WTC11 (cell line): Measurements from ENCODE around the gene ERVV-1. TPM values are rescaled to one million over a fixed set of nuclear protein-coding genes. Genes with fewer than 3 reads are reported as not detected.

Experiments used
- ATAC-seq: fragments of 200-7000 bp; cut with Tn5 transposase; 2 replicates; pipeline ENCODE4 v1.10.0; 2021; ENCODE audit warnings: mild to moderate bottlenecking, moderate library complexity
- CTCF ChIA-PET: fragments of 300-600 bp; sonication (Branson Sonifier 250); formaldehyde crosslinking; loops from one replicate; lab custom pipeline; 2021; ENCODE audit warnings: antibody characterized with exemption; lab: Charles Lee
- POLR2A ChIA-PET: fragments of 350-600 bp; sonication (Branson Sonifier 250); formaldehyde crosslinking; loops from one replicate; lab custom pipeline; 2021; ENCODE audit warnings: antibody characterized with exemption; lab: Charles Lee
- DNase-seq: peaks from one replicate; pipeline ENCODE4 v3.0.0; 2021; ENCODE audit warnings: low spot score
- H3K27ac Mint-ChIP-seq: 2 replicates; pipeline ENCODE4 v1.8.0; 2021; ENCODE audit warnings: mixed read lengths
- H3K27me3 Mint-ChIP-seq: 2 replicates; pipeline ENCODE4 v1.8.0; 2021; ENCODE audit warnings: low read depth, mild to moderate bottlenecking, moderate library complexity, mixed read lengths
- H3K36me3 Mint-ChIP-seq: 2 replicates; pipeline ENCODE4 v1.8.0; 2021; ENCODE audit warnings: mixed read lengths
- H3K4me1 Mint-ChIP-seq: 2 replicates; pipeline ENCODE4 v1.8.0; 2022; ENCODE audit warnings: mixed read lengths
- H3K4me3 Mint-ChIP-seq: 2 replicates; pipeline ENCODE4 v1.8.0; 2021; ENCODE audit warnings: mild to moderate bottlenecking, moderate library complexity, mixed read lengths
- H3K9me3 Mint-ChIP-seq: 2 replicates; pipeline ENCODE4 v1.8.0; 2021; ENCODE audit warnings: mixed read lengths
- ESRRA ChIP-seq: sonication (generic); formaldehyde crosslinking; IDR thresholded peaks from 2 replicates; pipeline ENCODE4 v1.8.1; 2022; ENCODE audit warnings: mild to moderate bottlenecking, missing genetic modification reagents, borderline replicate concordance
- FOXP1 ChIP-seq: sonication (generic); formaldehyde crosslinking; IDR thresholded peaks from 2 replicates; pipeline ENCODE4 v1.8.0; 2022; ENCODE audit warnings: missing genetic modification reagents, mild to moderate bottlenecking, moderate library complexity, borderline replicate concordance
- HMGXB4 ChIP-seq: sonication (generic); formaldehyde crosslinking; IDR thresholded peaks from 2 replicates; pipeline ENCODE4 v1.8.1; 2023; ENCODE audit warnings: mild to moderate bottlenecking, moderate library complexity, missing genetic modification reagents
- KAT7 ChIP-seq: sonication (generic); formaldehyde crosslinking; IDR thresholded peaks from 2 replicates; pipeline ENCODE4 v1.8.1; 2023; ENCODE audit warnings: missing genetic modification reagents, mild to moderate bottlenecking, borderline replicate concordance
- NR2C2 ChIP-seq: sonication (generic); formaldehyde crosslinking; IDR thresholded peaks from 2 replicates; pipeline ENCODE4 v1.8.0; 2022; ENCODE audit warnings: mild to moderate bottlenecking, missing genetic modification reagents
- SOX15 ChIP-seq: fragments of 250-450 bp; sonication (Bioruptor Pico); IDR thresholded peaks from 2 replicates; pipeline ENCODE4 v1.9.0; 2021; ENCODE audit warnings: mild to moderate bottlenecking
- SP1 ChIP-seq: sonication (generic); formaldehyde crosslinking; conservative IDR thresholded peaks from 2 replicates; pipeline ENCODE4 v1.8.1; 2022; ENCODE audit warnings: missing genetic modification reagents
- TP53 ChIP-seq: sonication (generic); formaldehyde crosslinking; IDR thresholded peaks from 2 replicates; pipeline ENCODE4 v1.8.1; 2023; ENCODE audit warnings: mild to moderate bottlenecking, missing genetic modification reagents
- ZBTB21 ChIP-seq: sonication (generic); formaldehyde crosslinking; IDR thresholded peaks from 2 replicates; pipeline ENCODE4 v1.8.1; 2023; ENCODE audit warnings: mild to moderate bottlenecking, missing genetic modification reagents, borderline replicate concordance
- ZNF232 ChIP-seq: sonication (generic); formaldehyde crosslinking; IDR thresholded peaks from 2 replicates; pipeline ENCODE4 v1.8.0; 2022; ENCODE audit warnings: mild to moderate bottlenecking, missing genetic modification reagents
- ZNF317 ChIP-seq: sonication (generic); formaldehyde crosslinking; IDR thresholded peaks from 2 replicates; pipeline ENCODE4 v1.8.1; 2023; ENCODE audit warnings: low read depth, mild to moderate bottlenecking, moderate library complexity, missing genetic modification reagents, borderline replicate concordance
- total RNA-seq: library from RNA; stranded (reverse); gene quantifications from 3 replicates; pipeline ENCODE4 v1.2.3, GENCODE V29; 2021
- TF ChIP-seq, protein P1 (sequence below): sonication (generic); formaldehyde crosslinking; IDR thresholded peaks from 2 replicates; pipeline ENCODE4 v1.8.0; 2023; ENCODE audit warnings: missing genetic modification reagents
- TF ChIP-seq, protein P2 (sequence below): fragments of 250-450 bp; sonication (Bioruptor Pico); conservative IDR thresholded peaks from 2 replicates; pipeline ENCODE4 v1.9.0; 2021; ENCODE audit warnings: mild to moderate bottlenecking
- TF ChIP-seq, protein P3 (sequence below): sonication (generic); formaldehyde crosslinking; IDR thresholded peaks from 2 replicates; pipeline ENCODE4 v1.8.1; 2023; ENCODE audit warnings: mild to moderate bottlenecking, missing genetic modification reagents
- TF ChIP-seq, protein P4 (sequence below): sonication (generic); formaldehyde crosslinking; IDR thresholded peaks from 2 replicates; pipeline ENCODE4 v1.8.0; 2022; ENCODE audit warnings: mild to moderate bottlenecking, missing genetic modification reagents

Gene ERVV-1
- total RNA-seq, 1 experiment from 2014 or later, result not detected

GRCh38 chr19:53004242-53004641 lies 9.5 kb upstream of the ERVV-1 start (continued):
- TF ChIP-seq ZNF317 (CRISPR knock-in tag) (no peak), SP1 (CRISPR knock-in tag) (no peak), ZNF232 (CRISPR knock-in tag) (no peak), FOXP1 (CRISPR knock-in tag) (no peak), KAT7 (CRISPR knock-in tag) (no peak)
- TF ChIP-seq, protein P1, sequence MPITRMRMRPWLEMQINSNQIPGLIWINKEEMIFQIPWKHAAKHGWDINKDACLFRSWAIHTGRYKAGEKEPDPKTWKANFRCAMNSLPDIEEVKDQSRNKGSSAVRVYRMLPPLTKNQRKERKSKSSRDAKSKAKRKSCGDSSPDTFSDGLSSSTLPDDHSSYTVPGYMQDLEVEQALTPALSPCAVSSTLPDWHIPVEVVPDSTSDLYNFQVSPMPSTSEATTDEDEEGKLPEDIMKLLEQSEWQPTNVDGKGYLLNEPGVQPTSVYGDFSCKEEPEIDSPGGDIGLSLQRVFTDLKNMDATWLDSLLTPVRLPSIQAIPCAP, result no peak

DNA sequence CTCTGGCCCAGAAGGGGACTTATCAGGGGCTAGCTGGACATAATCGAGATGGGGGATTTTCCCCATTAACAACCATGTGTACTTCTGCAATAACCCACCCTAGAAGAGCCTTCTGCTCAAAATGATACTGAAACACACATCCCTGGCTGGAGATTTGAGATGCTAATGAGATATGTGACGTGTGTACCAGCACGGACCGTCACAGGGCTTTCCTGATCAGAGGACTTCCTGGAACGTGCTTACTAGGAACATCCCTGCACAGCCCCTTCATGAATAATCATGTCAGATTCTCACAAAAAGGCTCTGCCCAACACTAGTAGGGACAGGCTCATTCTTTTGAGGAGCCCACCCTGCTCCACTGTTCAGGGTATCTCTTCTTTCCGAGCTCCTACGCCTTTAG lies 6.5 kb upstream of the ERVV-1 start:
- no peak for TF ChIP-seq SOX15 (CRISPR knock-in tag)
- TF ChIP-seq, protein P1, result no peak
- TF ChIP-seq ZBTB21, result no peak
- TF ChIP-seq, protein P2, sequence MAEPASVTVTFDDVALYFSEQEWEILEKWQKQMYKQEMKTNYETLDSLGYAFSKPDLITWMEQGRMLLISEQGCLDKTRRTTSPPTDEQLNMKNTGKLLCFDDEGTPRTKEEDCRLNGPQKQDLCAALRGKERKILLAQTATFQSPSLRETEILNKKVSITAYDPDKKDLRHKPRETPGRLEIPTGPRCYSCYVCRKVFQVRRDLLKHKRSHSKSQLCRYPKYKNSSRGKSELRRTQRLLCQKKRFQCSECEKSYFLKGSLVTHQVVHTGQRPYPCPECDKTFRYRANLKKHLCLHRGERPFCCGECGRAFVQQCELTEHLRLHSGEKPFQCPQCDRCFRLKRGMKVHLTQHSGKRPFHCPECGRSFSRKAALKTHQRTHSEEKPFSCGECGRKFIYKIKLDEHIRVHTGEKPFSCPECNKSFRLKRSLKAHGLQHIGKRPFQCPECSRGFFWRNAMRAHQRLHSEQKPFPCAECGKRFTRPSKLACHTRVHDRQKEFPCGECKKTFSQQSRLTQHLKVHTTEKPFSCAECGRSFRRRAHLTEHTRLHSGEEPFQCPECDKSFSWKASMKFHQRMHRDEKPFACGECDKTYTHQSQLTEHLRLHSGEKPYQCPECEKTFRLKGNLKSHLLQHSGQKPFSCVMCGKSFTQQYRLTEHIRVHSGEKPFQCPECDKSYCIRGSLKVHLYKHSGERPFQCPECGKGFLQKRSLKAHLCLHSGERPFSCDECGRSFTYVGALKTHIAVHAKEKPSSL, result no peak
- TF ChIP-seq NR2C2 (CRISPR knock-in tag), result no peak
- Mint-ChIP-seq H3K27me3 (peaks cover 19% of the 10 kb centered on the region), H3K9me3 (no peaks in the 10 kb centered on the region), H3K36me3 (no peaks in the 10 kb centered on the region), H3K4me3 (no peak overlapping the region), H3K4me1 (peaks cover 15% of the 10 kb centered on the region), H3K27ac (no peak overlapping the region)
- POLR2A ChIA-PET, result no interaction called here
- ATAC-seq (no peak), DNase-seq (no peak)
- CTCF ChIA-PET, result interaction anchor here (0.6 kb wide), 1 partner anchor 14 kb away, joined by 4 read pairs; no protein-coding TSS in a partner anchor

DNA sequence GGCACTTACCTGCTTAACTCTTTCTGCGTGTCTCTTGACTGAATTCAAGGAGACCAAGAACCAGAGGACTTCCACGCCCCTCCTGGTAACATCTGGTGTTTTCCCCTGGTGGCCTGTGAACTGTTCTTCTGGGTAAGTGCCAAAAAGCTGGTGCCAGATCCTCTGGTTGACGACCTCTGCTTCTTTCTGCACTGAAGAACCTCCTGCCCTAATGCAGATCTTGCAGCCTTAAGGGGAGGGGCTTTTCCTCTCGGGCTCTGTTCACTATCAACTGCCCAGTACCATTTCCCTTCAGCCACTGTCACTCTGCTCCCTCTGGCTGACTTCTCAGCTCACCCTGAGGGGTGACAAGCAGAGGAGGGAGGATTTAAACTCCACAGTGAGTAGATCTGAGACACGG lies 6.1 kb upstream of the ERVV-1 start:
- no peak for DNase-seq
- H3K27ac Mint-ChIP-seq, result no peak overlapping the region
- TF ChIP-seq, protein P3, sequence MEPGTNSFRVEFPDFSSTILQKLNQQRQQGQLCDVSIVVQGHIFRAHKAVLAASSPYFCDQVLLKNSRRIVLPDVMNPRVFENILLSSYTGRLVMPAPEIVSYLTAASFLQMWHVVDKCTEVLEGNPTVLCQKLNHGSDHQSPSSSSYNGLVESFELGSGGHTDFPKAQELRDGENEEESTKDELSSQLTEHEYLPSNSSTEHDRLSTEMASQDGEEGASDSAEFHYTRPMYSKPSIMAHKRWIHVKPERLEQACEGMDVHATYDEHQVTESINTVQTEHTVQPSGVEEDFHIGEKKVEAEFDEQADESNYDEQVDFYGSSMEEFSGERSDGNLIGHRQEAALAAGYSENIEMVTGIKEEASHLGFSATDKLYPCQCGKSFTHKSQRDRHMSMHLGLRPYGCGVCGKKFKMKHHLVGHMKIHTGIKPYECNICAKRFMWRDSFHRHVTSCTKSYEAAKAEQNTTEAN (CRISPR knock-in tag), result no peak
- no peak for TF ChIP-seq TP53
- peaks cover 12% of the 10 kb centered on the region for H3K4me1 Mint-ChIP-seq
- H3K36me3 Mint-ChIP-seq, result no peaks in the 10 kb centered on the region
- H3K4me3 Mint-ChIP-seq, result no peak overlapping the region
- ChIA-PET CTCF (interaction anchor here (0.6 kb wide), 1 partner anchor 15 kb away, joined by 4 read pairs; no protein-coding TSS in a partner anchor), POLR2A (no interaction called here)
- peaks cover 19% of the 10 kb centered on the region for H3K27me3 Mint-ChIP-seq
- no peak for ATAC-seq
- H3K9me3 Mint-ChIP-seq, result no peaks in the 10 kb centered on the region

DNA sequence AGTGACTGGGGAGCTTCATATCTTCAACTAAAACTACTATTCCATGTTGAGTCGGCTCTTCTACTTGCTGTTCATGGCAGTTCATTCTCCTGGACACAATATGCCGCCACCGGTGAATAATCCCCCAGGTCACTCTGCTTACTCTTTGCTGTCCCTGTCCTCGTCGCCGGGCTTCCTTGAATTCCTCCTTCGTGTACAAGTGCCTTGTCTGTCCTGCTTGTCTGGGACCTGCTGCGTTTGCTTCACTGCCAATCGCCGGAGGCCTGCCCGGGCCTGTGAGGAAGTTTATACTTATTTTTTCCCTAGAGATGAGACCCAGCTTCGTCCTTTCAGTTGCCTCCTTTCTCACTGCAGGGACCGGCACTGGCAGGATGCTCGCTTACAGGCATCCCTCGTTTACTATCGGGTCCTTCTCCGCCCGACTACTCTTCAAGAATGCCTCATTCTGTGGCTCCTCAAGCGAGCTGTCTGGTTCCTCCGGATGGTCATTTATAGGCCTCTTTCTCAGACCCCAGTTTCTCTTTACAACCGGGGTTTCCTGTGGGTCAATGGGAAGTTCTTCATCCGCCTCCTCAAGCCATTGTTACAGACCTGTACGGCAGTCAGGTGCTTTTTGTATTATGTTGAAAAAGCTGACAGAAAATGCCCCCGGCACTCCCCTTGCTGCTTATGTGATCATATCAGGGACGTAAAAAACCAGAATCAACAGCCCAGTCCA lies 5.5 kb upstream of the ERVV-1 start:
- H3K27ac Mint-ChIP-seq, result no peak overlapping the region
- TF ChIP-seq, protein P4, sequence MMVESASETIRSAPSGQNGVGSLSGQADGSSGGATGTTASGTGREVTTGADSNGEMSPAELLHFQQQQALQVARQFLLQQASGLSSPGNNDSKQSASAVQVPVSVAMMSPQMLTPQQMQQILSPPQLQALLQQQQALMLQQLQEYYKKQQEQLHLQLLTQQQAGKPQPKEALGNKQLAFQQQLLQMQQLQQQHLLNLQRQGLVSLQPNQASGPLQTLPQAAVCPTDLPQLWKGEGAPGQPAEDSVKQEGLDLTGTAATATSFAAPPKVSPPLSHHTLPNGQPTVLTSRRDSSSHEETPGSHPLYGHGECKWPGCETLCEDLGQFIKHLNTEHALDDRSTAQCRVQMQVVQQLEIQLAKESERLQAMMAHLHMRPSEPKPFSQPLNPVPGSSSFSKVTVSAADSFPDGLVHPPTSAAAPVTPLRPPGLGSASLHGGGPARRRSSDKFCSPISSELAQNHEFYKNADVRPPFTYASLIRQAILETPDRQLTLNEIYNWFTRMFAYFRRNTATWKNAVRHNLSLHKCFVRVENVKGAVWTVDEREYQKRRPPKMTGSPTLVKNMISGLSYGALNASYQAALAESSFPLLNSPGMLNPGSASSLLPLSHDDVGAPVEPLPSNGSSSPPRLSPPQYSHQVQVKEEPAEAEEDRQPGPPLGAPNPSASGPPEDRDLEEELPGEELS (CRISPR knock-in tag), result no peak
- TF ChIP-seq ESRRA (CRISPR knock-in tag) (no peak), HMGXB4 (CRISPR knock-in tag) (no peak)
- TF ChIP-seq, all 79 proteins: peak for 0
- ChIA-PET CTCF (no interaction called here), POLR2A (no interaction called here)
- Mint-ChIP-seq H3K27me3 (peaks cover 19% of the 10 kb centered on the region), H3K36me3 (no peaks in the 10 kb centered on the region), H3K4me1 (peaks cover 11% of the 10 kb centered on the region), H3K9me3 (no peaks in the 10 kb centered on the region), H3K4me3 (no peak overlapping the region)
- ATAC-seq (no peak), DNase-seq (no peak)
